ENCODE measurements around the gene INPP4B. TPM values are rescaled to one million over a fixed set of nuclear protein-coding genes. Genes with fewer than 3 reads are reported as not detected.

Gene INPP4B
- total and polyA plus RNA-seq, 2 donors (not counting 1 experiment from before 2014, with no cell fraction given), result 0.03 TPM; not detected in 1

GRCh38 chr4:142264961-142265360 is 581.1 kb downstream of the INPP4B start:
- ATAC-seq (ENCODE audit: low read depth), result no peak
- no peak overlapping the region for H3K27ac Mint-ChIP-seq
- CTCF ChIA-PET, result no interaction called here

GRCh38 chr4:142262956-142263355 is 583.1 kb downstream of the INPP4B start:
- no peak for ATAC-seq (ENCODE audit: low read depth)
- DNase-seq, result no peak
- Mint-ChIP-seq H3K27ac (no peak overlapping the region), H3K27me3 (no peaks in the 10 kb centered on the region), H3K4me3 (no peak overlapping the region), H3K9me3 (ENCODE audit: insufficient read depth) (no peaks in the 10 kb centered on the region), H3K4me1 (no peaks in the 10 kb centered on the region)
- Histone ChIP-seq H3K4me1 (ENCODE audit: control insufficient read depth in 2 of 2, insufficient read depth in 2 of 2, low read length in 2 of 2) (no peaks in the 10 kb centered on the region), H3K27ac (ENCODE audit: low read length in 2 of 2) (no peak overlapping the region), H3K27me3 (replicated peaks in 1 of 4; ENCODE audit: control extremely low read depth in 1 of 4, control insufficient read depth in 3 of 4, insufficient read depth in 4 of 4, low read length in 3 of 4) (no peaks in the 10 kb centered on the region), H3K4me3 (ENCODE audit: control extremely low read depth in 1 of 5, extremely low read depth in 1 of 5, insufficient read depth in 1 of 5, low read depth in 2 of 5, low read length in 4 of 5) (no peak overlapping the region), H3K9me3 (ENCODE audit: control extremely low read depth in 1 of 3, control insufficient read depth in 2 of 3, insufficient read depth in 1 of 3, low read length in 2 of 3) (no peaks in the 10 kb centered on the region), H3K79me2 (ENCODE audit: control insufficient read depth, insufficient read depth, low read length) (no peaks in the 10 kb centered on the region), H3K36me3 (replicated peaks in 1 of 2; ENCODE audit: control extremely low read depth in 1 of 2, control insufficient read depth in 1 of 2, extremely low read depth in 1 of 2, insufficient read depth in 2 of 2, low read length in 1 of 2) (no peaks in the 10 kb centered on the region), H3K4me2 (replicated peaks; ENCODE audit: low read depth, low read length, poor library complexity, severe bottlenecking) (no peak overlapping the region), H4K20me1 (ENCODE audit: control insufficient read depth, insufficient read depth, low read length, poor library complexity, severe bottlenecking) (no peaks in the 10 kb centered on the region), H2AFZ (ENCODE audit: insufficient read depth, low read depth, low read length, poor library complexity, severe bottlenecking) (no peak overlapping the region), H3K9ac (ENCODE audit: low read length) (no peak overlapping the region)
- intact Hi-C loops (cut with micrococcal nuclease), result no loop called here
- POLR2A ChIA-PET, result no interaction called here
- TF ChIP-seq CTCF (IDR thresholded peaks at IDR 0.05) (no peak), EZH2 (IDR thresholded peaks at IDR 0.05; ENCODE audit: borderline replicate concordance, insufficient read depth, low read depth, low read length, poor library complexity, severe bottlenecking) (no peak)
- WGBS (ENCODE audit: insufficient coverage), result 90% methylated on average over 1 of the region's 2 CpGs
- CTCF ChIA-PET, result no interaction called here

More at GRCh38 chr4:142264961-142265360, 581.1 kb downstream of the INPP4B start:
- H3K79me2 ChIP-seq (ENCODE audit: control insufficient read depth, insufficient read depth, low read length), result no peaks in the 10 kb centered on the region
- Mint-ChIP-seq H3K27me3 (no peaks in the 10 kb centered on the region), H3K9me3 (ENCODE audit: insufficient read depth) (no peaks in the 10 kb centered on the region), H3K4me1 (no peaks in the 10 kb centered on the region), H3K4me3 (no peak overlapping the region)
- intact Hi-C loops (cut with micrococcal nuclease), result no loop called here
- no peak overlapping the region for H3K27ac ChIP-seq (ENCODE audit: low read length in 2 of 2)
- H3K9ac ChIP-seq (ENCODE audit: low read length), result no peak overlapping the region
- H3K4me2 ChIP-seq (replicated peaks; ENCODE audit: low read depth, low read length, poor library complexity, severe bottlenecking), result no peak overlapping the region
- no peaks in the 10 kb centered on the region for H3K9me3 ChIP-seq (ENCODE audit: control extremely low read depth in 1 of 3, control insufficient read depth in 2 of 3, insufficient read depth in 1 of 3, low read length in 2 of 3)
- H3K36me3 ChIP-seq (replicated peaks in 1 of 2; ENCODE audit: control extremely low read depth in 1 of 2, control insufficient read depth in 1 of 2, extremely low read depth in 1 of 2, insufficient read depth in 2 of 2, low read length in 1 of 2), result no peaks in the 10 kb centered on the region
- no CpG with 5 or more reads among the region's 2 CpGs for WGBS (ENCODE audit: insufficient coverage)
- H4K20me1 ChIP-seq (ENCODE audit: control insufficient read depth, insufficient read depth, low read length, poor library complexity, severe bottlenecking), result no peaks in the 10 kb centered on the region
- POLR2A ChIA-PET, result no interaction called here
- no peak overlapping the region for H3K4me3 ChIP-seq (ENCODE audit: control extremely low read depth in 1 of 5, extremely low read depth in 1 of 5, insufficient read depth in 1 of 5, low read depth in 2 of 5, low read length in 4 of 5)
- no peak for DNase-seq
- no peaks in the 10 kb centered on the region for H3K27me3 ChIP-seq (replicated peaks in 1 of 4; ENCODE audit: control extremely low read depth in 1 of 4, control insufficient read depth in 3 of 4, insufficient read depth in 4 of 4, low read length in 3 of 4)
- TF ChIP-seq CTCF (IDR thresholded peaks at IDR 0.05) (no peak), EZH2 (IDR thresholded peaks at IDR 0.05; ENCODE audit: borderline replicate concordance, insufficient read depth, low read depth, low read length, poor library complexity, severe bottlenecking) (no peak)
- H2AFZ ChIP-seq (ENCODE audit: insufficient read depth, low read depth, low read length, poor library complexity, severe bottlenecking), result no peak overlapping the region
- no peaks in the 10 kb centered on the region for H3K4me1 ChIP-seq (ENCODE audit: control insufficient read depth in 2 of 2, insufficient read depth in 2 of 2, low read length in 2 of 2)

Data from B cell (primary cell).